HG03457 (cell line): ENCODE results near the gene UTP14C.
A peak's percentile ranks its signal among the peaks of the same experiment; 100 is the strongest.
"Not testable (repeated sequence)": the region's sequence is repeated elsewhere in the genome, so short reads cannot be mapped to it uniquely, and the experiment has no call there.

Experiments
- ATAC-seq: cut with Tn5 transposase; IDR thresholded peaks from one replicate; pipeline ENCODE4 v1.9.1; 2021; ENCODE audit warnings: moderate number of reproducible peaks; ENCODE audit not compliant: unreplicated experiment

The UTP14C gene

DNA sequence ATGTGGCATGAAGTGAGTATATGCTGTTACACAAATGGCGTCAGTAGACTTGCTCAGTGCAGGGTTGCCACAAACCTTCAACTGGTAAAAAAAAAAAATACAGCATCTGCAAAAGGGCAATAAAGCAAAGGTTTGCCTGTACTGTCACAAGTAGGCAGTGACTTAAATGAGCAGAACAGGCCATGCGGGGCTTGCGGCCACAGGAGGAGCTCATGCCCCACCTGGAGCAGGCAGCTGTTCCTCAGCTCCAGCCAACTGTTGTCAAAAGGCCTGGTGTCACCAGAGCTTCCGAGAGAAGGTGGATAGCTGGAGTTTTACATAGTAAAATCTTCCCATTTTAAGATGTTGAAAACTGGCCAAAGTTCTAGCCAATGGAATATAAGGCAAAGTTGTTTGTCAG is 20.9 kb upstream of the UTP14C start:
- no peak for ATAC-seq

DNA sequence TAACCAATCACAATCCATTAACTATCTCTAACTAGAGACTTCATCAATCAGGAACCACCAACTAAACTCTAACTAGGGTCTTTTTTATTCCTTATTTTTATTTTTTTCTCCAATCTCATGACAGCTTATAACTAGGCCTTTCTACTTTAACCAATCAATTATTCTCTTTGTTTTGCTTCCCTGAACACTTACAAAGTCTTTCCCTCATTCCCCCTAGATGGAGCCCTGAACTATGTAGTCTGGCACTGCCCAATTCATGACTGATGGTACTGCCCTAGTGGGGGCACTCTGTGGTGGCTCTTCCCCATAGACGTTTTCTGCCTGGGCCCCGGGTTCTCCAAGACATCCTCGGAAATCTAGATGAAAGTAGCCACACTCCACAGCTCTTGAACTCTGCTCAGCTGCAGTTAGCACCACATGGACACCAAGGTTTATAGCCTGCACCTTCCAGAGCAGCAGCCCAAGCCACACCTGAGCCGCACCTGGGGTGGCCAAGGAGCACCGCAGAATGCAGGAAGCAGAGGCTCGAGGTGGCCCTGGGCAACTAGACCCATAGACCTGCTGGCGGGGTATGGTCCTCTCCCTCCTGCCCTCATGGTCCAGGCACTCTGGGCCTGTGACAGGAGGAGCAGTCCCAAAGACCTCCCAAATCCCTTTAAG is 19.9 kb upstream of the UTP14C start:
- no peak for ATAC-seq

DNA sequence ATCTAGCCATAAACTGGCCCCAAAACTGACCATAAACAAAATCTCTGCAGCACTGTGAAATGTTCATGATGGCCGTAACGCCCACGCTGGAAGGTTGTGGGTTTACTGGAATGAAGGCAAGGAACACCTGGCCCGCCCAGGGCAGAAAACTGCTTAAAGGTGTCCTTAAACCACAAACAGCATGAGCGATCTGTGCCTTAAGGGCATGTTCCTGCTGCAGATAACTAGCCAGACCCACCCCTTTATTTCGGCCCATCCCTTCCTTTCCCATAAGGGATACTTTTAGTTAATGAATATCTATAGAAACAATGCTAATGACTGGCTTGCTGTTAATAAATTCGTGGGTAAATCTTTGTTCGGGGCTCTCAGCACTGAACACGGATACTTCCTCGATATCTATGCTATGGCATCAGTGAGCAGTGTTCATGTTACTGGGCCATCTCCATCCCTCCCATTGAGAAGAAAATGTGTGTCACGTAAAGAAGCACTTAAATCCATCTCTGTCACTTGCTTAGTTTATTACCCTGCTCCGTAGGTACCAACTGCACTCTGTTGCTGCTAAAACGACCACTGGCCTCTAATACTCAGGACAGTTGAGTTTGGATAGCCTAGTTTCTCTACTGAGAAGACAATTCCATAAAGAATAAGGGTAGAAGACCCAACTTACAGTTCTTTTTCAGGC is 18.5 kb upstream of the UTP14C start:
- no peak for ATAC-seq

DNA sequence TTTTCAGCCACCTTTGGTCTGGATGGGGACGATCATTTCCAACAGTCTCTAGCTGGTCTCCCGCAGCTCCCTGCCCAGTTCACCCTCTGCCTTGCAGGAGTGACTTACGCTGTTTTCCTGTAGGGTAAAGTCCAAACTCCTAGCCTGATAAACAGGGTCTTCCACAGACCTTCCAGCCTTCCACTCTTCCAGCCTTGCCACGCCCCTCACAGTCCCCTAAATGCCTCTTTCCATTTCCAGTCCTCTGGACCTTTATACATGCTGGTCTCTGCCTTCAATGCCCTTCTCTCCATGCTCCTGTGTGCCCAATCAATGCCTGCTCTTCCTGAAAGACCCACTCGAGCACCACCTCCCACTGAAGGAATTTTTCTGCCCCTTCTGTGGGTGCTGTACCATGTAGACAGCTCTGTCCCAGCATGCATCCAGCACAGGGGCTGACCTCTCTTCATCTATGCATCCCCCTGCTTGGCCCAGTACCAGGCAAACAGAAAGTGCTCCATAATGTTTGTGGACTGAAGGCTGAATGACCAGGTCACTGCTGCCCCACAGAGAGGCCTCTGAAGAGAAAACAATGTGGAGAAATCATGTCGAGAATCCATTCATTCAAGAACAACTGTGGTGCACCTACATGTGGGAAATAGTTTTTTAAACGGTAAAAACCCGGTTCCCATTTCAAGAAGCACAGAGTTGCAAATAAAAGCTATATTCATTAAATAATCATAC is 17.8 kb upstream of the UTP14C start:
- ATAC-seq: no peak

DNA sequence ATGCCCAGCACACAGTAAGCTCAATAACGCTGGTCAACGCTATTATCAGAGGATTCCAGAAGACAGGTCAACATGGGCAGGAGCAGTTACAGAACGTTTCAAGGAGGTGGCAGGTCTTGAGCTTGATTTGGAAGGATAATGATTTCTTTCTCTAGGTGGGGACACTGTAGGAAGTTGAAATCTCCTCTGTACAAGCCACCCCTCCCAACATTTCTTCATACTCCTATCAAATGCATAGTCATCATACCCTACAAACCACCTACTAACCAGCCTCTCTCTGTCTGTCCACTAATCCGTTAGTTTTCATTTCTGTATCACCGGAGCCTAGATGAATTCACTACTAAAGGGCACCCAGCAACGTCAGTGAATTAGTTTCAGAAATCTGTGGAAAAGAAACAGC is 14.5 kb upstream of the UTP14C start:
- ATAC-seq: no peak

DNA sequence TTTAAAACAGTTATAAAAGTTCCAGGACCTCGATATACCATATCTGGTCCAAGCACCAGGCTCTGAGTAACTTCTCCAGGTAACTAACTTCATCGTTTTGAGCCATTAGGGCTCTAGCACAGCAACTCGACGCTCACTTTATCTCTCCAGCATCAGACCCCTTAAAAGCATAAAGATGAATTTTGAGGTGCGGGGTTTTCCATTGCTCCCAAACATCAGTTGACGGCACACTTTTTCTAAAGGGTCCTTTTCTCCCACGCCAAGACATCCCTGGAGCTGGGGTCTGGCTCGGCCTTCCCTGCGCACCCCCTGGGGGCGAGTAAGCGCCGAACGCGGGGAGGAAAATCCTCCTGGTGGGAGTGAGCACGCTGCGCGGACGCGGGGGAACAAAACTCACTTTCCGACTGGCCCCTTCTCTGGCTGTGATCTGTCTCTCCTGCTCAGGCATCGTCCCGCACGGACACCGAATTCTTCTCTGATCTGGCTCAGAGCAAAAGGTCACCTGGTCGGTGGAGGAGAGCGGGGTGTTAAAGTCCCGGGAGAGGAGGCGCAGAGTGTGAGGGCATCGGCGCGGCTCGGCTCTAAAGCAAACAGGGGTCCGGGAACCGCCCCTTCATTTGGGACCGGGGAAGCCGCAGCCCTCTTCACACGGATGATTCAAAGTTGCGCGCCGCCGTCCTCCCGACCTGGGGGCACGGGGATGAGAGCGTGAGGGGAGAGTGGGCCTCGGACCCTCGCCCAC is 13.4 kb upstream of the UTP14C start, which contains the start of gene ATP7B:
Gene ATP7B (minus strand): TSS at position 561 of the 742 bp plus-strand sequence. CDS start 113 bp downstream, at position 448.
- no peak for ATAC-seq

DNA sequence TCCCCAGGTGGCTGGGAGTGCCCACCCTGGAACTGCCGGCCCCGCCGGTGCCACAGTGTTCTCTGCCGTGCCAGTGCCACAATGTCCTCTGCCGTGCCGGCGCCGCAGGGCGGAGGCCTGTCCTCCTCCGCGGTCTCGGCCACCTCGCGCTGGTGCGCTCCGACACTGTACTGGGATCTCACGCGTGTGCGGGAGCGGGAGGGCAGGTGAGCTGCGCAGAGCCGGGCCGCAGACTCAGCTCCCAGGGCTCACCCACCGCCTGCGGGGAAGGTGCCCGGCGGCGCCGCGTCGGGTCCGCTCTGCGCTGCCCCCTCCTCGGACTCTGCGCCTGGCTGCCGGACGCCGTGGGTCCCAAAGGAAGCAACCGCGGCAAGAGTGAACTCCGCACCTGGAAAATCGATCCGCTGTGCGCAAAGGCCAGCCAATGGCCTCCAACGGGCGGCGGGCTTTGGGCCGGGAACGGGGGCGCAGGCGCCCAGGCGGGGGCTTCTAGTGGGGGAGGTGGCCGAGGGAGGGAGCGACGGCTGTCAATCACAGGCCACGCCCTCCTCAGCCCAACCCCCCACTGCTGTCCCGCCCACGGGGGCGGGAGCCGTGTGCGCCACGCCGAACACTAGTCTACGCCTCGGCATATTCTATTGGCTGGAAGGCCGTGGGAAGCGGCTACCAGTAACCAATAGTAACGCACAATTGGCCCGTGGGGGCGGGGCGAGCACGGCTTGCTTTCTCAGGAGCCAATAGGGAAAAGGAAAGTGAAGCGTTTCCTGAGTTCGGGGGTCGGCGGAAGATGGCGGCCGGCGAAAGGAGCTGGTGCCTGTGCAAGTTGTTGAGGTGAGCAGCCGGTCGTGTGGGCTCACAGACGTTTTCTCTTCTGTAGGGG is 12.6 kb upstream of the UTP14C start, which contains the start of gene ALG11:
Gene ALG11 (plus strand): TSS at position 767 of the 880 bp plus-strand sequence. CDS start 21 bp downstream, at position 788.
- ATAC-seq: peak; percentile 99

DNA sequence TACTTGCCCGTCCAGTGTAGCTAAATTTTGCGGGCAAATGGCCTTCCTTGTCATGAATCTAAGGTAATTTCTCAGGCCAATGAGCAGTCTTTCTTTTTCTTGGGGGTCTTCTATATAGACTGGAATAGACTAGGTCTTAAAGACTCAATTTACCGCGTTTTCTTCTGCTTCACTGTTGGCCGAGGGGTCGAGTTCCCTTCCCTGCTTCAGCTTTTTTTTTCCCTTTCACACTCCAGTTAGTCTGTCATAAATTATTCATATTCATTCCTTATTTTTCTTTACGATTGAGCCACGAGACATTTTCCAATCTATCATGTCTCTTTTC is 12.0 kb upstream of the UTP14C start:
- ATAC-seq: no peak

DNA sequence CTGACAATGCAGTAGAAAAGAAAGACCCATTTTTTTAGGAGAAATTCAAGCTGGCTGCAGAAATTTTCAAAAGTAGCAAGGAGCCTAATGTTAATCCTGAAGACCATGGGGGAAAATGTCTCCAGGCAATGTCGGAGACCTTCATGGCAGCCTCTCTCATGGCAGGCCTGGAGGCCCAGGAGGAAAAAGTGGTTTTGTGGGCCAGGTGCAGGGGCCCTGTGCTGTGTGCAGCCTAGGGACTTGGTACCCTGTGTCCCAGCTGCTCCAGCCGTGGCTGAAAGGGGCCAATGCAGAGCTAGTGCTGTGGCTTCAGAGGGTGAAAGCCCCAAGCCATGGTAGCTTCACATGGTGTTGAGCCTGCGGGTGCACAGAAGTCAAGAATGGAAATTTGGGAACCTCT is 8.2 kb upstream of the UTP14C start:
- no peak for ATAC-seq

DNA sequence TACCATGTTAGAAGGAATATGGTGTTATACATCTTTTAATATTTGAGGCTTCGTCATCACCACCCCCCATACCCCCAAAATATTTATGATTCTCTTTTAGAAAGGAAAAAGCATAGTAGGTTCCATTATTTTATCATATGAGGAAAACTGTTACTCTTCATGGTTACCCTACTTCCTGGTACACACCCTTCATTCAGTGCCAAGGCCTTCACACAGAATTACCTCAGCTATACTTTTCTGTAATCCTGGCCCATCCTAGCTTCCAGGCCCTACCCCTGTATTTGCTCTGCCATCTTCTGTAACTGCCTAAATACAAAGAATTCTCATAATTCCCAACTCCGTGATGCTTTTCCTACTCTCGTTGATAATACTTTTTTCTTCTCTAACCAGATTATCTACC is 4.3 kb upstream of the UTP14C start:
- no peak for ATAC-seq

DNA sequence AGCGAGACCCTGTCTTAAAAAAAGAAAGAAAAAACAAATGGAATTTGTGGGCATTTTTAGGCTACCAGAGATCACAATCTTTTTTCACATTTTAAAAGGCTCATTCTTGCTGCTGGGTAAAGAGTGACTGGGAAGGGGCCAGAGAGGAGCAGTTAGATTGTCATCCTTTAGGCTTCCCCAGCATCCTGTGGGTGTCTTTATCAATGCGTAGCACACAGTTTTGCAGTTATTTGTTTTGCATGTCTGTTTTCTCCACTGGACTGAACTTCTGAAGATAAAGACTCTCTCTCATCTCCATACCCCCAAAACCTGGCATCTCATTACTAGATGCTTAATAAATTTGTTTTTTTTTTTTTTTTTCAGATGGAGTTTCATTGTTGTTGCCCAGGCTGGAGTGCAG is 2.1 kb upstream of the UTP14C start:
- ATAC-seq: no peak

DNA sequence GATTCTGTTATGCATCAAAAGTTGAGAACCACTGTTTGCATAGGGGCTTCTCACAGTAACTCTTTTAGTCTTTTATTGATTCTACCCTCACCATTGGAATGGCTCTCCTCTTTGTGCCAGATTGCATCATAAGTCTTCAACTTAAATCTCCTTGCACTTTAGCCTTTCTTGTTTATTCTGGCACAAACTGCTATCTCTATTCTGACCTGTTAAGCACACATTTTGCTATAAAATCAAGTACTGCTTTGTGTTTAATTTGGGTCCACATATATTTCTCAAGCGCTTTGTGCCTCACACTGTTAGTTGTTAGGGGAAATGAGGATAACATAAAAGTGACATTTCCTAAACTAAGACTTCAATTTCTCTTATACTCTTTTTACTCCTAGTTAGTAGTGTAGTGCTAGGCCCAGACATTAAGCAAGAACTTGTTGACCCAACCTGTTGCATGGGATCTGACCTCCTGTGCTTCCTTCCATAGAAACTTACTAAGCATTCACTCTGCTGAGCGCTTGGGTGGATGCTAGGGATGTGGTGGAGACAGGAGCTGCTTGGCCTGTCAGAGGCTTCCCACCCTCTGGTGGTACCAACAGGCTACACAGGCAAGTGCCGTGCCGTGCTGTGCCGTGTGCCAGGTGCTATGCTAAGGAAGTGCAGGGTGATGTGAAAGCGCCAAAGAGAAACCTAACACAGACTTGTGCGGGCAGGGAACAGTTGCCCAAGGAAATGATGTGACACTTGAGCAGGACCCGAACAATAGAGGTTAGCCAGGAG is 1.2 kb downstream of the UTP14C start:
- ATAC-seq: no peak

DNA sequence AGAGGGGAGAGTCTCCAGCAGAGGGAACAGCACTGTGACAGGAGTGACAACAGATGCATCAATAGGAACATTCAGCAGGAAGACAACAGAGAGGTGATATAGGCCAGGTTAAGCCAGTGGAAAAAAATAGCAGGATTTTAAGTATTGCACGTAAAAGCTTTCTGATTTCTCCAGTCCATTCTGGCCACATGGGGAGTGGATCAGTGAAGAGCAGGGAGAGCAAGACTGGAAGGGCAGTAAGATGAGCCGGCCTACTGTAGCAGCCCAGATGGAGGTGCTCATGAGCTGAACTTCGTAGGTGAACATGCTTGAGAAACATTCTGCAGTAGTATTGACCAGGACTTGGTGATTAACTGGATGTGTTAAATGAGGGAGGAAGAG is 1.7 kb downstream of the UTP14C start:
- no peak for ATAC-seq

DNA sequence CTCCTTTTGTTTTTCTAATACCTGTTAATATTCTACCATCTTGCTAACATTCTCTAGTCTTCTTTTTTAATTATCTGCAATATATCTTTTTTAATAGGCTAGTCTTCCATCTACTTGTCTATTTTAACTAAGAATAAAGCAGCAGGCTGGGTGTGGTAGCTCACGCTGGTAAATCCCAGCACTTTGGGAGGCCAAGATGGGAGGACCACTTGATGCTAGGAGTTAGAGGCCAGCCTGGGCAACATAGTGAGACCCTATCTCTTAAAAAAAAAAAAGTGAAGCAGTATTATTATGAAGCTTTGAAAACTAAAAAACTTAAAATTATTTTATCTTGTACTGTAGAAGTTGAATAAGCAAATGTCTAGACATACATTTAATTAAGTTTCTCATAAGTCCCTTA is 3.3 kb downstream of the UTP14C start:
- ATAC-seq: no peak

DNA sequence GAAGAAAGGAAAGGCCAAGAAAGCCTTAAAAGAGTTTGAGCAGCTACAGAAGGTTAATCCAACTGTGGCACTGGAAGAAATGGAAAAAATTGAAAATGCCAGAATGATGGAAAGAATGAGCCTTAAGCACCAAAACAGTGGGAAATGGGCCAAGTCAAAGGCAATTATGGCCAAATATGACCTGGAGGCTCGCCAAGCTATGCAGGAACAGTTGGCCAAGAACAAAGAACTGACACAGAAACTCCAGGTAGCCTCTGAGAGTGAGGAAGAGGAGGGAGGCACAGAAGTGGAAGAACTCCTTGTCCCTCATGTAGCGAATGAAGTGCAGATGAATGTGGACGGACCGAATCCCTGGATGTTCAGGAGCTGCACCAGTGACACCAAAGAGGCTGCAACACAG is 5.1 kb downstream of the UTP14C start:
- ATAC-seq: no peak

DNA sequence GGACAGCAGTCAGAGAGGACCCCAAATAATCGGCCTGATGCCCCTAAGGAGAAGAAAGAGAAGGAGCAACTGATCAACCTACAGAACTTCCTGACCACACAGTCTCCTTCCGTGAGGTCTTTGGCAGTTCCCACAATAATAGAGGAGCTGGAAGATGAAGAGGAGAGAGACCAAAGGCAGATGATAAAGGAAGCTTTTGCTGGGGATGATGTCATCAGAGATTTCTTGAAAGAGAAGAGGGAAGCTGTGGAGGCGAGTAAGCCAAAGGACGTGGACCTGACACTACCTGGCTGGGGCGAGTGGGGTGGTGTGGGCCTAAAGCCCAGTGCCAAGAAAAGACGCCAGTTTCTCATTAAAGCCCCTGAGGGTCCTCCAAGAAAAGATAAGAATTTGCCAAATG is 5.9 kb downstream of the UTP14C start:
- not testable (repeated sequence) for ATAC-seq

DNA sequence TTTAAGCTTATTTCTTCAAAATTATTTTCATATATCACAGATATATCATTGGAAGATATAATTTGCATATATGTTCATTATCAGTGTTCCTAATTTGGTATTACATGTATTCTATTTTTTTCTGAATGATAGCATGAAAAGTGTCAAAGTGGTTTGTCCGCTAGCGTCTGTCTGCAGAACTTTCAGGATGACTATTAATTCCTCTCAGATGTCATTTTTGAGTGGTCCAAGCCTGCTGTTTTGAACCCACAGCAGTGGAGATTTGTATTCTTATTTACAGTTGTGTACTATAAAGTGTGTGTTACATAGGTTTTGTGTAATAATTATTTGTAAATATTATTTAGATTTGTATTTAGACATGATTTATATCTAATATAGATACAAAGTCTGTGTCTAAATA is 8.5 kb downstream of the UTP14C start:
- ATAC-seq: no peak

DNA sequence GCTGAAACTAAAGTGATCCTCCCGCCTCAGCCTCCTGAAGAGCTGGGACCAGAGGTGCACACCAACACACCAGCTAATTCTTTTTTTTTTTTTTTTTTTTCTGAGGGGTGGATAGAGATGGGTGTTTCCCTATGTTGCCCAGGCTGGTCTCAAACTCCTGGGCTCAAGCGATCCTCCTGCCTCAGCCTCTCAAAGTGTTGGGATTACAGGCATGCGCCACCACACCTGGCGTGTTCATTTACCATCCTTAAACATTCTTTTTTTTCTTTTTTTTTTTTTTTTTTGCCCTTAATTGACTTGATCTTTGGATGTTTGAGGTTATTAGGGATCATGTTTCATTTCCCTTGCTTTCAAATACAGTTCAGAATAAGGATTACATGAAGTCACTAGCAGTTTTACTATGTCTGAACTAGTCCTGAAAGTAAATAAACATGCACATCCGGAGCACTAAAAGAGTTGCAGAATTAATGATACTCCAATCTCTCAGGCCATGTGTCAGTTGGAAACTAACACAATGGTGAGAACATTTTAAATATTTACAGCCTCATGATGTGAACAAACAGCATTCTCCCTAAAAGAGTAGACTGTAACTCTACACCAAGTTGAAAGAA is 10.2 kb downstream of the UTP14C start:
- no peak for ATAC-seq

DNA sequence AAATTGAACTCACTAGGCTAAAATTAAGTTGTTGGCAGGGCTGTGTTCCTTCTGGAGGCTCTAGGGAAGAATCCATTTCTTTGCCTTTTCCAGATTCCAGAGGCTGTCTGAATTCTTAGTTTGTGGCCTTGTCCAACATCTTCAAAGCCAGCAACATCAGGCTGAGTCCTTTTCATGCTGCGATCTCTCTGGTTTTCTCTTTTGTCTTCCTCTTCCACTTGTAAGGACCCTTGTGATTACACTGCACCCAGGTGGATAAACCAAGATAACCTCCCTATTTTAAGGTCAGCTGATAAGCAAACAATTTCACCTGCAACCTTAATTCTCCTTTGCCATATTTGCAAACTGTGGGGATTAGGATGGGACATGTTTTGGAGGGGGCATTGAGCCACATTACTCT is 11.5 kb downstream of the UTP14C start:
- ATAC-seq: no peak
